Kidney (tissue), 14 donors: ENCODE results near the gene KIAA2012. TPM values are rescaled to one million over a fixed set of nuclear protein-coding genes. Genes with fewer than 3 reads are reported as not detected.

ENCODE experiments used
- DNase-seq, 5 donors: peaks; one replicate each; pipeline ENCODE4 v3.0.0-alpha.2; 2013 to 2020
- FAIRE-seq: peaks from 2 replicates; lab custom pipeline; 2012; peaks lifted over from hg19 to GRCh38; lab: Jason Lieb, UNC
- H3K27ac ChIP-seq, 2 donors: one replicate each; pipeline ENCODE4 v1.7.0; 2013; ENCODE audit warnings: low read depth in 2 of 2, low read length in 2 of 2, inconsistent platforms in 1 of 2
- H3K27me3 ChIP-seq: one replicate; pipeline ENCODE4 v1.7.1; 2013; ENCODE audit warnings: low read length, inconsistent platforms; ENCODE audit not compliant: control insufficient read depth, insufficient read depth
- H3K36me3 ChIP-seq, 3 donors: one replicate each; pipeline versions ENCODE4 v1.7.0 to v1.7.1; 2013; ENCODE audit warnings: low read length in 3 of 3, control low read depth in 1 of 3, inconsistent platforms in 1 of 3; ENCODE audit not compliant: insufficient read depth in 3 of 3, control insufficient read depth in 2 of 3
- H3K4me1 ChIP-seq, 3 donors: one replicate each; pipeline versions ENCODE4 v1.7.0 to v1.7.1; 2013; ENCODE audit warnings: low read length in 3 of 3, inconsistent platforms in 1 of 3, low read depth in 1 of 3; ENCODE audit not compliant: control insufficient read depth in 2 of 3, insufficient read depth in 2 of 3
- H3K4me3 ChIP-seq, 3 donors: one replicate each; pipeline versions ENCODE4 v1.7.0 to v1.8.1; 2013; ENCODE audit warnings: low read length in 3 of 3, control low read depth in 1 of 3, inconsistent platforms in 1 of 3
- H3K9ac ChIP-seq, 3 donors: one replicate each; pipeline versions ENCODE4 v1.7.0 to v1.7.1; 2013; ENCODE audit warnings: low read length in 3 of 3, control low read depth in 1 of 3, inconsistent platforms in 1 of 3
- H3K9me3 ChIP-seq, 3 donors: one replicate each; pipeline versions ENCODE4 v1.7.0 to v1.7.1; 2013; ENCODE audit warnings: low read length in 3 of 3, control low read depth in 1 of 3, inconsistent platforms in 1 of 3; ENCODE audit not compliant: control insufficient read depth in 2 of 3, insufficient read depth in 1 of 3
- CTCF ChIP-seq: IDR thresholded peaks from 3 replicates; pipeline ENCODE4 v1.5.1; 2012; ENCODE audit warnings: mild to moderate bottlenecking, moderate library complexity, borderline replicate concordance; ENCODE audit not compliant: insufficient read depth; ENCODE audit errors: extremely low read depth
- intact Hi-C: fragments of 100-400 bp; cut with DNase I; formaldehyde crosslinking; loops from one replicate; pipeline ENCODE4 v1.11.1; 2022
- polyA plus RNA-seq: library from polyadenylated mRNA; stranded (reverse); fragments of 350-450 nt; fragmentation: Illumina TruSeq; extraction: RNeasy Lipid Tissue Mini Kit (QIAGEN cat#74804); gene quantifications from one replicate; pipeline ENCODE4 v1.2.3, GENCODE V29; 2014; ENCODE audit warnings: low read depth, low replicate concordance; ENCODE audit not compliant: insufficient read depth
- total RNA-seq: library from RNA; stranded (reverse); fragmentation: NEBNext Ultra II Directional; extraction: Animal tissue kit (Norgen Biotek cat#: 25700); gene quantifications from one replicate; pipeline ENCODE4 v1.2.1, GENCODE V29; 2021
- donor health status: control.
- donor health status: control.
- donor health status: control.
- donor health status: control.
- donor health status: control.
- donor health status: DM: yes; HTN: yes; CAD: no.
- donor health status: Normal renal cell carcinoma (clear cell type).

KIAA2012 gene
- total and polyA plus RNA-seq, 2 donors from 2014 or later = not detected

GRCh38 chr2:202152104-202152715, 79.2 kb downstream of the KIAA2012 start:
- H3K27ac ChIP-seq = no peak overlapping the region
- DNase-seq (no peak), FAIRE-seq (no peak)
- no peaks in the 10 kb centered on the region for H3K27me3 ChIP-seq
- H3K36me3 ChIP-seq = no peaks in the 10 kb centered on the region
- no peak for TF ChIP-seq CTCF
- intact Hi-C loops = no loop called here
- peaks cover 0 to 3% (median 0%) of the 10 kb centered on the region in 3 donors for H3K4me1 ChIP-seq
- no peak overlapping the region for H3K4me3 ChIP-seq
- H3K9ac ChIP-seq = no peak overlapping the region
- no peaks in the 10 kb centered on the region for H3K9me3 ChIP-seq

GRCh38 chr2:202154613-202155012, 81.6 kb downstream of the KIAA2012 start:
- FAIRE-seq (no peak), DNase-seq (no peak)
- Histone ChIP-seq H3K4me3 (no peak overlapping the region), H3K27ac (no peak overlapping the region), H3K27me3 (no peaks in the 10 kb centered on the region), H3K4me1 (no peaks in the 10 kb centered on the region), H3K9me3 (no peaks in the 10 kb centered on the region), H3K36me3 (no peaks in the 10 kb centered on the region), H3K9ac (no peak overlapping the region)
- intact Hi-C loops = no loop called here
- no peak for TF ChIP-seq CTCF

GRCh38 chr2:202157211-202157990, 84.3 kb downstream of the KIAA2012 start:
- DNase-seq = no peak
- no peak overlapping the region for H3K27ac ChIP-seq
- intact Hi-C loops = no loop called here
- no peak for FAIRE-seq
- H3K36me3 ChIP-seq = no peaks in the 10 kb centered on the region
- H3K9me3 ChIP-seq = no peaks in the 10 kb centered on the region
- no peaks in the 10 kb centered on the region for H3K4me1 ChIP-seq
- no peak for TF ChIP-seq CTCF
- H3K4me3 ChIP-seq = no peak overlapping the region
- H3K27me3 ChIP-seq = no peaks in the 10 kb centered on the region
- no peak overlapping the region for H3K9ac ChIP-seq
